ENCODE data around the gene PTPRT. TPM values are rescaled to one million over a fixed set of nuclear protein-coding genes. Genes with fewer than 3 reads are reported as not detected.

PTPRT gene
- total and polyA plus RNA-seq, 2 of the 13 experiments (the other 11 are each of a cell fraction or from before 2014, with no cell fraction given) = under 0.01 to 0.09 TPM

DNA sequence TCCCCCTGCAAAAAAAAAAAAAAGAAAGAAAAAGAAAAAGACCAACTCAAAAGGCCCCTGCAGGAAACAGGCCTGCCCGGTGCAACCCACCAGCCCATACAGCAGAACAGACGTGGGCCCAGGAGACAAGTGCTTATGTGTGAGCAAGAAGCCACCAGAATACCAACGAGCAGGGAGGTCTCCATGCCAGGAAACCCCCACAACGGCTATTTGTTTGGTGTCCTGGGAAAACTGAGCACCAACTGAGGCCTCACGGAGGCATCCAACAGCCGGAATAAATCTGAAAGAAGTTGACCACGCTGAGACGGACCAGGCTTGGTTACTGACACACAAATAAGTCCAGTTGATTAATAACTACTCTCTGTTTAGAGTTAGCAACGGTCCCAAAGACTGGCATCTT is 29.7 kb downstream of the PTPRT start:
- H3K4me1 ChIP-seq (ENCODE audit: insufficient read depth, low read length) = no peaks in the 10 kb centered on the region
- DNase-seq (ENCODE audit: low spot score) = no peak
- H2AFZ ChIP-seq (ENCODE audit: low read length) = no peak overlapping the region
- CTCF ChIA-PET (ENCODE audit: low intra/inter-chr PET ratio, low total read pairs) = no interaction called here
- H4K20me1 ChIP-seq (ENCODE audit: insufficient read depth, low read length) = no peaks in the 10 kb centered on the region
- H3K27me3 ChIP-seq (ENCODE audit: control insufficient read depth in 1 of 2, insufficient read depth in 2 of 2, low read length in 2 of 2) = no peaks in the 10 kb centered on the region
- H3K4me3 ChIP-seq (replicated peaks in 1 of 3; ENCODE audit: insufficient read depth in 1 of 3, low read depth in 2 of 3, low read length in 3 of 3) = no peak overlapping the region
- H3K9ac ChIP-seq (ENCODE audit: insufficient read depth, low read depth, low read length) = no peak overlapping the region
- H3K79me2 ChIP-seq (ENCODE audit: insufficient read depth, low read length) = no peaks in the 10 kb centered on the region
- WGBS (ENCODE audit: low lambda C conversion rate) = 21% methylated on average over 9 of the region's 9 CpGs
- no peak overlapping the region for H3K4me2 ChIP-seq (ENCODE audit: low read depth, low read length)
- no peak for FAIRE-seq
- in situ Hi-C loops (cut with HindIII; ENCODE audit: extremely low pct_ligation_motif_present, low pct_unique_long_range_greater_than_20kb) = no loop called here
- H3K36me3 ChIP-seq (replicated peaks in 1 of 2; ENCODE audit: control insufficient read depth in 1 of 2, insufficient read depth in 2 of 2, low read length in 2 of 2) = no peaks in the 10 kb centered on the region
- TF ChIP-seq RAD51 (IDR thresholded peaks at IDR 0.05; ENCODE audit: borderline replicate concordance) (no peak), CBX2 (IDR thresholded peaks at IDR 0.05; ENCODE audit: low read depth, low read length) (no peak), CBX2 (CRISPR knock-in tag; IDR thresholded peaks at IDR 0.05; ENCODE audit: low read depth) (no peak), NFE2L1 (CRISPR knock-in tag; IDR thresholded peaks at IDR 0.05; ENCODE audit: borderline replicate concordance) (no peak), ZNF326 (CRISPR knock-in tag; IDR thresholded peaks at IDR 0.05; ENCODE audit: borderline replicate concordance) (no peak), AGO1 (IDR thresholded peaks at IDR 0.05; ENCODE audit: low read depth, low read length, poor library complexity, severe bottlenecking) (no peak), KDM5A (IDR thresholded peaks at IDR 0.05; ENCODE audit: borderline replicate concordance, low read length) (no peak), PHF21A (CRISPR knock-in tag; IDR thresholded peaks at IDR 0.05) (no peak), GABPA (IDR thresholded peaks at IDR 0.05; ENCODE audit: low read depth, low read length) (no peak), GABPA (CRISPR knock-in tag; IDR thresholded peaks at IDR 0.05; ENCODE audit: low read depth) (no peak)
- BruUV-seq (replicated peaks) = no TSS peak
- no peaks in the 10 kb centered on the region for H3K9me3 ChIP-seq (ENCODE audit: low read length)
- no peak overlapping the region for H3K27ac ChIP-seq (ENCODE audit: extremely low read length, insufficient read depth, low read length)
- POLR2A ChIA-PET = no interaction called here
- intact Hi-C loops (cut with micrococcal nuclease; ENCODE audit: unreplicated experiment) = no loop called here
- ATAC-seq = no peak

- CTCF ChIA-PET (ENCODE audit: low intra/inter-chr PET ratio, low total read pairs) = no interaction called here
- no peak for FAIRE-seq
- in situ Hi-C loops (cut with HindIII; ENCODE audit: extremely low pct_ligation_motif_present, low pct_unique_long_range_greater_than_20kb) = no loop called here
Observed at GRCh38 chr20:43155366-43156100, 34.2 kb downstream of the PTPRT start.

More at GRCh38 chr20:43155366-43156100, 34.2 kb downstream of the PTPRT start:
- Histone ChIP-seq H2AFZ (ENCODE audit: low read length) (no peak overlapping the region), H3K4me1 (ENCODE audit: insufficient read depth, low read length) (no peaks in the 10 kb centered on the region), H3K79me2 (ENCODE audit: insufficient read depth, low read length) (no peaks in the 10 kb centered on the region), H3K36me3 (replicated peaks in 1 of 2; ENCODE audit: control insufficient read depth in 1 of 2, insufficient read depth in 2 of 2, low read length in 2 of 2) (no peaks in the 10 kb centered on the region), H3K9ac (ENCODE audit: insufficient read depth, low read depth, low read length) (no peak overlapping the region), H3K27ac (ENCODE audit: extremely low read length, insufficient read depth, low read length) (no peak overlapping the region), H3K4me3 (replicated peaks in 1 of 3; ENCODE audit: insufficient read depth in 1 of 3, low read depth in 2 of 3, low read length in 3 of 3) (no peak overlapping the region), H3K27me3 (ENCODE audit: control insufficient read depth in 1 of 2, insufficient read depth in 2 of 2, low read length in 2 of 2) (no peaks in the 10 kb centered on the region), H3K4me2 (ENCODE audit: low read depth, low read length) (no peak overlapping the region), H4K20me1 (ENCODE audit: insufficient read depth, low read length) (no peaks in the 10 kb centered on the region), H3K9me3 (ENCODE audit: low read length) (no peaks in the 10 kb centered on the region)
- 1% methylated on average over 4 of the region's 4 CpGs for WGBS (ENCODE audit: low lambda C conversion rate)
- TF ChIP-seq HNRNPK (IDR thresholded peaks at IDR 0.05; ENCODE audit: low read depth, low read length, poor library complexity, severe bottlenecking) (peak; percentile 13), ZNF496 (CRISPR knock-in tag; IDR thresholded peaks at IDR 0.05; ENCODE audit: insufficient replicate concordance) (no peak)
- POLR2A ChIA-PET = no interaction called here
- DNase-seq (ENCODE audit: low spot score) = no peak
- intact Hi-C loops (cut with micrococcal nuclease; ENCODE audit: unreplicated experiment) = no loop called here
- no peak for ATAC-seq
- BruUV-seq (replicated peaks) = no TSS peak
